ENCODE measurements around the gene DLGAP1.

Gene DLGAP1

DNA sequence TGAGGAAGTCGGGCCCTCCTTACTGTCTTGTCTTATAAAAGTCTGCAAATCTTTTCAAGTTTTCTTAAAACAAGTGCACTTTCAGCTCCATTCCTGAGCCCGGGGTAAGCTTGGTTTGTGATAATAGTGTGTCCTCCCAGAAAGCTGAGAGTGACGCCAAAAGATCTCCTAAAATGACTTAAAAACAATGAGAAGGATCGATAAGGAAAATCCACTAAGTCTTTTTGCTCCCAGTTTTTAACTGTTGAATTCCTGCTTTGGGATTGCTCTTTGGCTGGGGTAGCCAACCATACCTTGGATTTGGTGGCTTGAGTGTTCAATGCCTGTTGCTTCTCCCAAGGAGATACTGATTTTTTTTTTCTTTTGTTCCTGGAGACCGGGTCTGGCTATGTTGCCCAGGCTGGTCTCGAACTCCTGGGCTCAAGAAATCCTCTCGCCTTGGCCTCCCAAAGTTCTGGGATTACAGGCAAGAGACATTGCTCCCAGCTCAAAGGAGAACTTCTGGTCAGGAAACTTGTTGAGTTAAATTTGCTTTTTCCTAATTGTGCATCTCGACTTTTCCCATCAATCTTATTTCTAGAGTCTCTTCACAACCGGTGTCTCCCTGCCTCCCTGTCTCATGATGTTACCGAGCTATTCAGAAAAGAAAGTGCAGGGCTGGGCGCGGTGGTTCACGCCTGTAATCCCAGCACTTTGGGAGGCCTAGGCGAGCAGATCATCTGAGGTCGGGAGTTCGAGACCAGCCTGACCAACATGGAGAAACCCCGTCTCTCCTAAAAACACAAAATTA, 1002.2 kb downstream of the DLGAP1 start:
- peaks cover 25% of the 10 kb centered on the region for H3K36me3 ChIP-seq (ENCODE audit: control insufficient read depth, insufficient read depth, low read length)
- H3K27me3 ChIP-seq (ENCODE audit: control insufficient read depth, insufficient read depth, low read length): no peaks in the 10 kb centered on the region
- no peaks in the 10 kb centered on the region for H3K9me3 ChIP-seq (ENCODE audit: control insufficient read depth, insufficient read depth, low read length)
- H3K4me3 ChIP-seq (ENCODE audit: low read depth, low read length): peak overlapping the region; percentile 97
- H3K4me1 ChIP-seq (ENCODE audit: control insufficient read depth, insufficient read depth, low read length): peaks cover 35% of the 10 kb centered on the region
- peak overlapping the region; percentile 99 for H3K27ac ChIP-seq (ENCODE audit: low read depth, low read length)
- H3K9ac ChIP-seq (ENCODE audit: low read depth, low read length): peak overlapping the region; percentile 95

DNA sequence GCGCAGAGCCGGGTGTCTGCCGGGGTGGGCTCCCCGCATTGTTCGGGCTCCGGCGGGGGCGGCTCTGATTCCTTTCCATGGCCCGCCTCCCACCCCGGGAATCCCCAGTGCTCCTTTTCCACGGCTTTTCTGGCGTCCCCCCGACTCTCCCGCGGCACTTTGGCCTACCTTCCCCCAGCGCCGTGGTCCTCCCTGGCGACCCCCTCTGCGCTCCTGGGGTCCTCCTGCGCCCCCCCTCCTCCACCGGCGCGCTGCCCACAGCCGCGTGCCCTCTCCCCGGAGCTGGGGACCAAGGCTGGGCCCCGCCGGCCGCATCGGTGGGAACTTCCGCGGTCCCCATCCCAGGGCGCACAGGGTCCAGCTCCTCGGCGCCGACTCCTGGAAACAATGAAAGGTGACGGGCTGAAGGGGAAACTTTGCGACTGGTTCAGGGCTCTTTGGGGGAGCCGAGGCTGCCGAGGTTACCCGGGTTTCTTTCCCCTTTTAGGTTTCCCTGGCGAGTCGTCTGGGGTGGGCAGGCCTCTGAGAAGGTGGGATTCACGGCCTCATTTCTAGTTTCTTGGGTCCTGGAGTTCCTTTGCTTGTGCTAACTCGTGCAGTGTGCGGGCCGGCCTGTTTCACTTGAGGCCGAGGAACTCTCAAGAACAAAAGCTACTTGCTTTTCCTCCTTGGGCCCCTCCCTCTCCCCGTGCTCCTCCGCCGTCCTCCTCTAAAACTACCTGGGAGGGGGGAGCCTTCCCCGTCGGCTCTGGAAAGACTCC, 1002.9 kb downstream of the DLGAP1 start:
- Histone ChIP-seq H3K36me3 (ENCODE audit: control insufficient read depth, insufficient read depth, low read length) (peaks cover 17% of the 10 kb centered on the region), H3K4me1 (ENCODE audit: control insufficient read depth, insufficient read depth, low read length) (peaks cover 33% of the 10 kb centered on the region)

DNA sequence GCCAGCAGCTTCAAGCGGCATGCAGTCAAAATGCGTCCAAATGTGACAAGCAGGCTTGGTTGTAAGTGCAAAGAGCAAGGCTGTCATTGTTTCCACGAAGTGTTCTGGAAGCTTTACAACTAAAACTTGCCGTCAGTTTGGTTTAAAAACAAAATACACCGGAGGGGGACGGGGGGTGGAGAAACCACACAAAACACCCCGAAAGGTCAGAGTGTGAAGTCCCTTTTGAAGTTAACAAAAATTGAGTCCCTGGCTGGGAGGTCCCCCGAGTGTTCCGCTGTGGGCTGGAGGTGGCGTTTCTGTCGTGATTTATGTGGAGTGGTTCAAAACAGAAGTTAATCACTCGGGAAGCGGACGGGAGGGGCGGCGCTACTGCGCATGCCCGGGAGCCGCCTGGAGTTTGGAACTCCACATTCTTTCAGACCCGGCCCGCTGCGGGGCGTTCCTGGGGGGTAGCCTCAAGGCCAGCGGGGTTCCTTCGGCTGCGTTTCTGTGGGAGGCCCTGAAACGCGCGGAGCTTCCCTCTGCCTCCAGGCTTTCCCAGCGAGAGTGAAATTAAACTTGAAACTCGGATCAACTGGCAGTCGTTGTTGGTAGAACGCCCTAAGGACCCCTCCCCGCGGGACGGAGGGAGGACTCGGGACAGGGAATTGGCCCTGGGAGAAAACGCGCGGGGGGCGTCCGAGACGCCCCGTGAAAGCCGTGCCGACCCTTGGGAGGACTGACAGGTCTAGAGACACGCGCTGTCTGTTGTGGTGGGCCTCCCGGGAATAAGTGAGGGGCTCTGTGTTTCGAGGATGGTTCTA, 1003.7 kb downstream of the DLGAP1 start:
- Histone ChIP-seq H3K27me3 (ENCODE audit: control insufficient read depth, insufficient read depth, low read length) (no peaks in the 10 kb centered on the region), H3K27ac (ENCODE audit: low read depth, low read length) (peak overlapping the region; percentile 99), H3K4me3 (ENCODE audit: low read depth, low read length) (peak overlapping the region; percentile 97), H3K9me3 (ENCODE audit: control insufficient read depth, insufficient read depth, low read length) (no peaks in the 10 kb centered on the region), H3K36me3 (ENCODE audit: control insufficient read depth, insufficient read depth, low read length) (peaks cover 9% of the 10 kb centered on the region), H3K4me1 (ENCODE audit: control insufficient read depth, insufficient read depth, low read length) (peaks cover 33% of the 10 kb centered on the region), H3K9ac (ENCODE audit: low read depth, low read length) (peak overlapping the region; percentile 95)

More for the DNA sequence above, 1002.9 kb downstream of the DLGAP1 start:
- H3K9ac ChIP-seq (ENCODE audit: low read depth, low read length): peak overlapping the region; percentile 95
- H3K9me3 ChIP-seq (ENCODE audit: control insufficient read depth, insufficient read depth, low read length): no peaks in the 10 kb centered on the region
- no peaks in the 10 kb centered on the region for H3K27me3 ChIP-seq (ENCODE audit: control insufficient read depth, insufficient read depth, low read length)
- peak overlapping the region; percentile 99 for H3K27ac ChIP-seq (ENCODE audit: low read depth, low read length)
- peak overlapping the region; percentile 97 for H3K4me3 ChIP-seq (ENCODE audit: low read depth, low read length)

DNA sequence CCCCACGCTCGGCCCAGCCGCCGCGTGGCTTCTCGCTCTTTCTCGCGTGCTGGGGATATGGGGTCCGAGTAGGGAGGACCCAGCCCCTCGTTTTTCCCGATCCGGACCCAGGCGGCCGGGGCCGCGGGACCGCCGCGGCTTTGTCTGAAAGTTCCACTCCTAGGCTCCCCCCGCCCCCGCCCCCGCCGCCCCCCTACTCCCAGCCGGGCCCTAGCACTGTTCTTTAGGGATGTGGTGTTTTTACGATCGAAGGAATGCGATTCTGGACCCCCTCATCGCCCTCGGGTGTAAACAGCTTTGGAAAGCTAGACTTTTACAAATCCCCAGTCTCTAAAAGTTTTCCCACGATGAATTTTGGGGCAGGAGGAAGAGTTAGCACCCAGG, 1004.3 kb downstream of the DLGAP1 start:
- H3K27me3 ChIP-seq (ENCODE audit: control insufficient read depth, insufficient read depth, low read length): no peaks in the 10 kb centered on the region
- H3K4me3 ChIP-seq (ENCODE audit: low read depth, low read length): peak overlapping the region; percentile 97
- H3K9ac ChIP-seq (ENCODE audit: low read depth, low read length): peak overlapping the region; percentile 95
- H3K27ac ChIP-seq (ENCODE audit: low read depth, low read length): peak overlapping the region; percentile 99
- H3K36me3 ChIP-seq (ENCODE audit: control insufficient read depth, insufficient read depth, low read length): peaks cover 3% of the 10 kb centered on the region; the same call in 1 of the 2 replicates
- H3K9me3 ChIP-seq (ENCODE audit: control insufficient read depth, insufficient read depth, low read length): no peaks in the 10 kb centered on the region
- H3K4me1 ChIP-seq (ENCODE audit: control insufficient read depth, insufficient read depth, low read length): peaks cover 33% of the 10 kb centered on the region

DNA sequence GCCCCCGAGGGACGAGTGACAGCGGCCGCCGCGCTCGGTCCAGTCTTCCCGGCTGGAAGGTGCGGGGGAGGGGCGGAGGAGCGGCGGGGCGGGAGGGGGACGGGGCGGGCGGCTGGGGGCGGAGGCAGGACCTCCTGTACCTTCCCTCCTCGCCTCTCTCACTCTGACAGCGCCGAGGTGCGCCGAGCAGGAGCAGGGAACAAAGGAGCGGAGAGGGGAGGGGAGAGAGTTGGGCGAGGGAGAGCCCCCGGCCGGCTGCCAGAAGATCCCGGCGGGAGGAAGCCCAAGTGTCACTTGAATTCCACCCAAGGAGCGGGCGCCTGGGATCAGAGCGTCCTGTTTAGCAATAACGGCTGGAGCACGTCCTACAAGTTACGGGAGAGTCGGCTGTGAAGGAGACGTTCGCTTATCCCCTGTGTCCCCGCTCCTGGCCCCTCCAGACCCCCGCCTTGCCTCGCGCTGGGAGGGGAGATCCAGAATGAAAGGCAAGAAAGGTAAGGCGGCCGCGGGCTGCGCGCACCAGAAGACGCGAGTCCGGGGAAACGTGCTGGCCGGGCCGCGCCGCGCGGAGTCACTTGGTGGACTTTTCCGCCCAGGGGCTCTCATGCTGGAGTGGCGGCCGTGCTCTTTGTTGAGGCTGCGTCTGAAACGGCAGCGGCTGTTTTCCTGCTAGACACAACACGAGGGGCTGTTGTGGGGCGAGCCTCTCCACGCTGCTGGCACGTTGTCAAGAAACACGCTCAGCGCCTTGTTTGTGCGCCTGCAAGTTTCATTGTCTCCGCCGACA, 1004.9 kb downstream of the DLGAP1 start, which contains the start of gene TGIF1:
Gene TGIF1 (plus strand): TSS at position 161 of the 787 bp plus-strand sequence. CDS start 318 bp downstream, at position 479.
- Histone ChIP-seq H3K27me3 (ENCODE audit: control insufficient read depth, insufficient read depth, low read length) (no peaks in the 10 kb centered on the region), H3K4me1 (ENCODE audit: control insufficient read depth, insufficient read depth, low read length) (peaks cover 29% of the 10 kb centered on the region), H3K27ac (ENCODE audit: low read depth, low read length) (peak within 1 kb of the TSS; percentile 100), H3K36me3 (ENCODE audit: control insufficient read depth, insufficient read depth, low read length) (0 out of 2 replicates have a peak, but pooled peaks cover 3% of the 10 kb centered on the region), H3K9me3 (ENCODE audit: control insufficient read depth, insufficient read depth, low read length) (no peaks in the 10 kb centered on the region), H3K9ac (ENCODE audit: low read depth, low read length) (peak within 1 kb of the TSS; percentile 95), H3K4me3 (ENCODE audit: low read depth, low read length) (peak within 1 kb of the TSS; percentile 97)

DNA sequence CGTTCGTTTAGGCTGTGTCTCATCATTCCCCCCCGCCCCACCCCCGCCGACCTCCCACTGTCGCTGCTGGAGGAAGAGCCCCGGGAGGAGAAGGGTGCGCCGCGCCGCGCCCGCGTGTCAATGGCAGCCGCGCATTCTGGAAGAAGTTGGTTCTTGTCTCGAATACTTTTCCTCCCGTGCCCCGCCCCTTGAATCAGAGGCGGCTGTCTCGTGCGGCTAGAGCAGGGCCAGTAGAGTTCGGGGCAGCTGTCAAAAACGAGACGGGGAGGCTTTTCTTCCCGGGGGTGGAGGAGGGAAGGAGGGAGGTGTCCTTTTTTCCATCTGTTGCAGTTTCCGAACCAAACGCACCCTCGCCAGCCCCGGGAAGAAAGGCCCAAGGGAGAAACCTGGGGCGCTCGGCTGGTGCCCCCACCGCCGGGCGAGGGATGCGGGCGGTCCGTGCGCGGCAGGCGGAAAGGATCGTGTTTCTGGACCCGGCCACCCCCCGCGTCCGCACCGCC, 1005.5 kb downstream of the DLGAP1 start:
- no peaks in the 10 kb centered on the region for H3K27me3 ChIP-seq (ENCODE audit: control insufficient read depth, insufficient read depth, low read length)
- H3K9ac ChIP-seq (ENCODE audit: low read depth, low read length): no peak overlapping the region
- H3K4me1 ChIP-seq (ENCODE audit: control insufficient read depth, insufficient read depth, low read length): peaks cover 30% of the 10 kb centered on the region
- H3K36me3 ChIP-seq (ENCODE audit: control insufficient read depth, insufficient read depth, low read length): 0 out of 2 replicates have a peak, but pooled peaks cover 3% of the 10 kb centered on the region
- peak overlapping the region; percentile 100 for H3K27ac ChIP-seq (ENCODE audit: low read depth, low read length)
- peak overlapping the region; percentile 97 for H3K4me3 ChIP-seq (ENCODE audit: low read depth, low read length)
- no peaks in the 10 kb centered on the region for H3K9me3 ChIP-seq (ENCODE audit: control insufficient read depth, insufficient read depth, low read length)

DNA sequence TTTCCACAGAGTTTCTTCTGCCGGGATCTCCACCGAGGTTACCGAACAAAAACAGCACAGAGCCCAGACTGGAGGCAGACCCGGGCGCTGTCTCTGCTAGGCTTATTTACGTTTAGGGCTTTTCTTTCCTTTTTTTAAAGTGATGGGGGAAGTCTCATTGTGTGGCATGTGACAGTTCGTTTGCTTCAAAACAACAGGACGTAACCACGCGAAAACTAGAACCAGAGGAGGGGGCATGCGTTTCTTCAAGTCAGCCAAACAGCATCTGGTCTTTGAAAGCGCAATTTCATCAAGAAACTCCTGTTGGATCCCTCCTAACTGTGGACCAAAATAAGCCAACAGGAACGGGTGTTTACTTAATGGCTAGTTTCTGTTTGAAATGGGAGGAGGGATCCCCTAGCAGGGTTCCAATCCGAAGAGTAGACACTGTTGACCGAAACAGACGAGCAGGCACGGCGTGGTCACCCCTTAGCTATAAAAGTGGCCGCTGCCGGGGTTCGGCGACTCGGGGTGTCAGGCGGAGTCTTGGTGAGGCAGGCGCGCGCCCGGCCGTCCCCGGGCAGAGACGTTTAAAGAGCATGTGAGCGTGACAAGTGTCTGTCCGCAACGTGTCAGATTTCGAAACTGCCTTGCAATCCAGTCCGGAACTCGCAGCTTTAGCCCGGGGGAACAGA, 1006.1 kb downstream of the DLGAP1 start:
- Histone ChIP-seq H3K4me1 (ENCODE audit: control insufficient read depth, insufficient read depth, low read length) (peaks cover 25% of the 10 kb centered on the region), H3K36me3 (ENCODE audit: control insufficient read depth, insufficient read depth, low read length) (0 out of 2 replicates have a peak, but pooled peaks cover 3% of the 10 kb centered on the region), H3K27me3 (ENCODE audit: control insufficient read depth, insufficient read depth, low read length) (no peaks in the 10 kb centered on the region), H3K9ac (ENCODE audit: low read depth, low read length) (peak overlapping the region; percentile 19), H3K27ac (ENCODE audit: low read depth, low read length) (peak overlapping the region; percentile 100), H3K9me3 (ENCODE audit: control insufficient read depth, insufficient read depth, low read length) (no peaks in the 10 kb centered on the region), H3K4me3 (ENCODE audit: low read depth, low read length) (peak overlapping the region; percentile 97)

DNA sequence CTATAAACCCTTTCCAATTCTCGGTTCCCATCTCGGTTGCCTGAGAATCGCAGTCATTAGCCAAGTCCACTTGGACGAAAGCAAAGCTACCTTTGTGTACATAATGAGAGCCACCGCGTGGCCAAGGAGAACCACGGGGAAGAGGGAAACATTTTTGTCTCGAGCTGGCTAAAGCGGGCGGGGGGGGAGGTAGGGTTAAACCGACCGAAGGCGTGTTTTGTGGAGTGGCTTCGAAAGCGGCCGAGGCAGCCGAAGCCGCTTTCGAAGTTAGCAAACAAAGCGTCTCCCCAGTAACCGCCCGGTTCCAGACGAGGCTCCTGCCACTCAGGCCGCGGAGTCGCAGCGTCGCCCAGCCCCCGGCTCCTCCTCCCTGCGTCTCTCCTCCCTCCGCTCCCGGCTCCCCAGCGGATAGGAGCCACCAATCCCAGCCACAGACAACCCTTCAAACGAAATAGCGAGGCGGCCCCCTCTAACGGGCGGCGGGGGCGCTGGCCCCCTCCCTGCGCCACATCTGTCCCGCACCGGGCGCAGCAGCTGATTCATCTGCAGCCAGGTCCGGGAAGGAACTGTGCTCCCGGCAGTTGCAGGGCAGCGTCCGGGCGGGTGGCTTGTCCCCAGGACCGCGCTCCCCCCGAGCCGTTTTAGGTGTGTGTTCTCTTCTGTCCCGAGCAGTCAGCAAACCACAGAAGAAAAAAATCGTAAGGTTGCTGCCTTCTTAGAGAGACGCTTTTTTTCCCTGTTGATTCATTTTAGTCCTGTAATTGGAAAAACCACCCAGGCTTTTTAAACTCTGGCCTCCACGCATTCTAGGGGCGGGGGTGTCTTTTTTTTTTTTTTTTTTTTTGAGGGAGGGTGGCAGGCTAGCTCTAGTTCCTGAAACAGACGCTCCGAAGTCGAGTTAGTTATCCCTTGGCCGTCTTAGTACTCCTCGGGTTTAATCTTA, 1006.9 kb downstream of the DLGAP1 start:
- peak overlapping the region; percentile 92 for H3K9ac ChIP-seq (ENCODE audit: low read depth, low read length)
- no peaks in the 10 kb centered on the region for H3K36me3 ChIP-seq (ENCODE audit: control insufficient read depth, insufficient read depth, low read length)
- peaks cover 25% of the 10 kb centered on the region for H3K4me1 ChIP-seq (ENCODE audit: control insufficient read depth, insufficient read depth, low read length)
- H3K9me3 ChIP-seq (ENCODE audit: control insufficient read depth, insufficient read depth, low read length): no peaks in the 10 kb centered on the region
- H3K4me3 ChIP-seq (ENCODE audit: low read depth, low read length): peak overlapping the region; percentile 97
- no peaks in the 10 kb centered on the region for H3K27me3 ChIP-seq (ENCODE audit: control insufficient read depth, insufficient read depth, low read length)
- peak overlapping the region; percentile 100 for H3K27ac ChIP-seq (ENCODE audit: low read depth, low read length)

Measured in HUES48 (cell line).